Activated CD8-positive, alpha-beta T cell treated with anti-CD3 and anti-CD28 coated beads for 36 hours (primary cell): Measurements from ENCODE around the gene ANKLE1. TPM values are rescaled to one million over a fixed set of nuclear protein-coding genes. Genes with fewer than 3 reads are reported as not detected.

ENCODE experiments used
- ATAC-seq: fragments of 200-7000 bp; cut with Tn5 transposase; one replicate; pipeline ENCODE4 v1.10.0; 2021; ENCODE audit warnings: mild to moderate bottlenecking, moderate library complexity
- CTCF ChIA-PET: fragments of 350-600 bp; sonication (Branson Sonifier 250); formaldehyde crosslinking; loops from one replicate; lab custom pipeline; 2021; ENCODE audit warnings: antibody characterized with exemption; lab: Charles Lee
- POLR2A ChIA-PET: fragments of 350-600 bp; sonication (Branson Sonifier 250); formaldehyde crosslinking; loops from one replicate; lab custom pipeline; 2021; ENCODE audit warnings: antibody characterized with exemption; lab: Charles Lee
- DNase-seq: peaks from one replicate; pipeline ENCODE4 v3.0.0-alpha.2; 2020
- H3K27ac Mint-ChIP-seq: one replicate; pipeline ENCODE4 v1.8.0; 2021; ENCODE audit warnings: mild to moderate bottlenecking, mixed read lengths
- H3K27me3 Mint-ChIP-seq: one replicate; pipeline ENCODE4 v1.8.0; 2021; ENCODE audit warnings: mixed read lengths
- H3K36me3 Mint-ChIP-seq: one replicate; pipeline ENCODE4 v1.8.0; 2021; ENCODE audit warnings: low read depth, mixed read lengths
- H3K4me1 Mint-ChIP-seq: one replicate; pipeline ENCODE4 v1.8.0; 2021; ENCODE audit warnings: low read depth, mixed read lengths
- H3K4me3 Mint-ChIP-seq: one replicate; pipeline ENCODE4 v1.8.0; 2021; ENCODE audit warnings: mild to moderate bottlenecking, moderate library complexity, mixed read lengths
- H3K9me3 Mint-ChIP-seq: one replicate; pipeline ENCODE4 v1.8.0; 2021; ENCODE audit warnings: mixed read lengths
- CTCF ChIP-seq: fragments of 200-600 bp; IDR thresholded peaks from one replicate; pipeline ENCODE4 v1.8.0; 2022; ENCODE audit warnings: antibody characterized with exemption, mild to moderate bottlenecking
- intact Hi-C: fragments of 100-400 bp; cut with micrococcal nuclease; formaldehyde crosslinking; loops from one replicate; pipeline ENCODE4 v1.10.0; 2022
- total RNA-seq, 2 experiments: library from RNA; stranded (reverse); gene quantifications; one replicate each; pipeline ENCODE4 v1.2.3, GENCODE V29; 2021

The ANKLE1 gene
- total RNA-seq, 2 experiments from 2014 or later, result 15.9 to 18.4 TPM

- DNase-seq (no peak), ATAC-seq (no peak)
- Mint-ChIP-seq H3K27ac (no peak overlapping the region), H3K27me3 (no peaks in the 10 kb centered on the region), H3K9me3 (no peaks in the 10 kb centered on the region), H3K36me3 (peaks cover 9% of the 10 kb centered on the region), H3K4me3 (peak overlapping the region; percentile 25), H3K4me1 (peaks cover 27% of the 10 kb centered on the region)
- no peak for TF ChIP-seq CTCF
- intact Hi-C loops, result no loop called here
- ChIA-PET CTCF (interaction anchor here (1.5 kb wide), 1 partner anchor 78 kb away, joined by 3 read pairs; no protein-coding TSS in a partner anchor), POLR2A (interaction anchor here (1.7 to 2.5 kb wide), 2 partner anchors 17 to 22 kb away, joined by 6 to 8 read pairs; partner anchors contain the start of gene ANO8)
These were observed 29.9 kb downstream of the ANKLE1 start for GRCh38 chr19:17311455-17312188.

- Mint-ChIP-seq H3K9me3 (no peaks in the 10 kb centered on the region), H3K27me3 (no peaks in the 10 kb centered on the region), H3K4me3 (no peak overlapping the region), H3K27ac (no peak overlapping the region), H3K36me3 (peaks cover 11% of the 10 kb centered on the region), H3K4me1 (peaks cover 27% of the 10 kb centered on the region)
- ATAC-seq (no peak), DNase-seq (no peak)
- ChIA-PET CTCF (interaction anchor here (1.5 kb wide), 1 partner anchor 77 kb away, joined by 3 read pairs; no protein-coding TSS in a partner anchor), POLR2A (interaction anchor here (0.7 to 2.5 kb wide), 3 partner anchors 13 to 21 kb away, joined by 3 to 8 read pairs (median 6); partner anchors contain the start of gene ANO8)
- intact Hi-C loops, result no loop called here
- TF ChIP-seq CTCF, result no peak
These were observed 30.8 kb downstream of the ANKLE1 start for GRCh38 chr19:17312189-17313113.

- no peak for DNase-seq
- Mint-ChIP-seq H3K27ac (no peak overlapping the region), H3K4me1 (peaks cover 19% of the 10 kb centered on the region), H3K36me3 (peaks cover 13% of the 10 kb centered on the region), H3K9me3 (no peaks in the 10 kb centered on the region), H3K4me3 (no peak overlapping the region), H3K27me3 (no peaks in the 10 kb centered on the region)
- intact Hi-C loops, result no loop called here
- CTCF ChIA-PET, result no interaction called here
- no peak for TF ChIP-seq CTCF
- POLR2A ChIA-PET, result interaction anchor here (0.7 kb wide), 1 partner anchor 248 kb away, joined by 3 read pairs; no protein-coding TSS in a partner anchor
- no peak for ATAC-seq
These were observed 32.4 kb downstream of the ANKLE1 start for GRCh38 chr19:17314007-17314593.

- intact Hi-C loops, result no loop called here
- peaks cover 25% of the 10 kb centered on the region for H3K36me3 Mint-ChIP-seq
- CTCF ChIA-PET, result no interaction called here
These were observed 37.3 kb downstream of the ANKLE1 start for GRCh38 chr19:17318966-17319365.

More at GRCh38 chr19:17318966-17319365, 37.3 kb downstream of the ANKLE1 start:
- DNase-seq (no peak), ATAC-seq (no peak)
- no peak for TF ChIP-seq CTCF
- no peaks in the 10 kb centered on the region for H3K27me3 Mint-ChIP-seq
- no peak overlapping the region for H3K4me3 Mint-ChIP-seq
- POLR2A ChIA-PET, result no interaction called here
- peaks cover 8% of the 10 kb centered on the region for H3K4me1 Mint-ChIP-seq
- no peaks in the 10 kb centered on the region for H3K9me3 Mint-ChIP-seq
- H3K27ac Mint-ChIP-seq, result no peak overlapping the region
